DND-41 (cell line): ENCODE results near the gene PCLAF.

ENCODE experiments used
- CTCF ChIP-seq: IDR thresholded peaks from 2 replicates; pipeline ENCODE4 v1.5.1; 2012; ENCODE audit warnings: borderline replicate concordance, low read length, moderate library complexity, mild to moderate bottlenecking; ENCODE audit not compliant: poor library complexity, severe bottlenecking; ENCODE audit errors: extremely low read depth
- EZH2 ChIP-seq: IDR thresholded peaks from 3 replicates; pipeline ENCODE4 v1.6.1; 2012; ENCODE audit warnings: borderline replicate concordance, low read depth, mild to moderate bottlenecking, moderate library complexity, low read length, inconsistent platforms; ENCODE audit not compliant: severe bottlenecking

- TF ChIP-seq EZH2 (no peak), CTCF (no peak)
Measured at GRCh38 chr15:64333516-64333915, 47.7 kb downstream of the PCLAF start.
